Activated CD4-positive, CD25-positive, alpha-beta regulatory T cell treated with anti-CD3 and anti-CD28 coated beads, Interleukin-2, amount 50 U/mL, for 16 hours (primary cell): Measurements from ENCODE around the gene PROCA1.
A peak's percentile ranks its signal among the peaks of the same experiment; 100 is the strongest.
"Not testable (repeated sequence)": the region's sequence is repeated elsewhere in the genome, so short reads cannot be mapped to it uniquely, and the experiment has no call there.

Experiments used
- DNase-seq: peaks from one replicate; pipeline ENCODE4 v3.0.0-alpha.2; 2020; ENCODE audit warnings: low read depth, low spot score

Gene PROCA1

GRCh38 chr17:28744104-28744971 is 32.6 kb upstream of the PROCA1 start:
- DNase-seq, result peak; percentile 52

GRCh38 chr17:28743243-28744103 is 31.8 kb upstream of the PROCA1 start, which contains the start of gene TRAF4:
TSS of gene TRAF4 (plus strand) at chr17:28744011. CDS start at chr17:28744113, 102 bp downstream.
- DNase-seq, result no peak

DNA sequence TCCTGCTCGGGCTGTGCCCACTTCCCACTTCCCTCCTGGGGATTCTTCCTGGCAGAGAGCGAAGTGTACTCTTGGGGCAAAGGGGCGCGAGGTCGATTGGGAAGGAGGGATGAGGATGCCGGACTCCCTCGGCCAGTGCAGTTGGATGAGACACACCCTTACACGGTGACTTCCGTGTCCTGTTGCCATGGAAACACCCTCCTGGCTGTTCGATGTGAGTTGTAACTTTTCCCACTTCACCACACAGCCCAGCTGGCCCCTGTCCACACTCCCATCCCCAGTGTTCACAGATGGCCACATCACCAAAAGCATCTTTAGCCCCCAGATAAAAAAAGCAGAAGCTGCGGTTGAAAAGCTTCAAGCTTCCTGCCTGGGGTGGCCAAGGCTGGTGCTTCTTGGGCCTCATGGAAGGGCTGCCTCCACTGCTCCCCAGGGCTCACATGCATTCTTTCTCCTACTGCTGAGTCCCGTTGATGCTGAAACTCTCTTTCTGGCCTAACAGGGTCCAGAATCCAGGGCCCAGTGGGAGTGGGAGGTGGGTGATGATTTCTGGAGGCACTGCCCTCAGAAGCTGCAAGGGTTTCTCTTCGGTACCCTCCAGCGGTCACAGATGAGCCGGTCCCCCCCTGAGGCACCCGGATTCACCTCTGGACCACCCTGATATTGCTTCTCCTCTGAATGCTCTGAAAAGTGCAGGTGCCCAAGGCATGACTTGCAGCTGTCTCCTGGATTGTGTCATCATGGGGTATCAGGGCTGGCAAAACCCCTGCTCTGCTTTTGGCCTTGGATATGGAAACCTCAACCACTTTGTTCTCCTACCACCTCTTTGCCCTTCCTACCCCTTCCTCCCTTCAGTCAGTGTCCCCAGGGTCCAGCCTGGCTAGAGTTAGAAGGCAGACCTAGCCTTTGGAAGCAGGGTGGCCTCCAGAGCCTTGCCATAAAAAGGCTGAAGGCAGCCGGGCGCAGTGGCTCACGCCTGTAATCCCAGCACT is 30.0 kb upstream of the PROCA1 start:
- no peak for DNase-seq

- DNase-seq, result no peak
Observed at GRCh38 chr17:28740406-28741357, 29.0 kb upstream of the PROCA1 start.

DNA sequence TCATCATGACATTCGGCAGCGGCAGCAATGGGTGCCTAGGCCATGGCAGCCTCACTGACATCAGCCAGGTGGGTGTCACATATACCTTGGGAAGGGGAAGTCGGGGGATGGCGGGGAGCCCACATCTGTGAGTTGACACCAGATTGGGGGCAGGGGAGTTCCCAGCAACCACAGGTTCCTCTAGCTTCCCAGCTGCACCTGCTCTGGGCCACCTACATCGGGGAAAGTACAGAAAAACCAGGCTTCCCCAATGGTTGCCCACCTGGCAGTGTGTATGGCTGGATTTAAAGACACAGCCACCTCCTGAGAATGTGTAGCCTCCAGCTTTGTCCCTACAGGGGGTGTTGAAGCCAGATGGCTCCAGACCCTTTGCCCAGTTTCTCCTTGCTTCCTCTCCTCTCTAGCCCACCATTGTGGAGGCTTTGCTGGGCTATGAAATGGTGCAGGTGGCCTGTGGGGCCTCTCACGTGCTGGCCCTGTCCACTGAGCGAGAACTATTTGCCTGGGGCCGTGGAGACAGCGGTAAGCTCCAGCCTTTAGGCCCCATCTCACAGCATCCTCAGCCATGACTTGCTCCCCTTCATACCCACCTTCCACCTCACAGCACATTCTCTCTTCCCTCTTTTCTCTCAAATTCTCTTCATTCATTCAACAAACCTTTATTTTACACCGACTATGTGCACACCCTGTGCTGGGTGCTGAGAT is 27.1 kb upstream of the PROCA1 start:
- DNase-seq, result no peak

DNA sequence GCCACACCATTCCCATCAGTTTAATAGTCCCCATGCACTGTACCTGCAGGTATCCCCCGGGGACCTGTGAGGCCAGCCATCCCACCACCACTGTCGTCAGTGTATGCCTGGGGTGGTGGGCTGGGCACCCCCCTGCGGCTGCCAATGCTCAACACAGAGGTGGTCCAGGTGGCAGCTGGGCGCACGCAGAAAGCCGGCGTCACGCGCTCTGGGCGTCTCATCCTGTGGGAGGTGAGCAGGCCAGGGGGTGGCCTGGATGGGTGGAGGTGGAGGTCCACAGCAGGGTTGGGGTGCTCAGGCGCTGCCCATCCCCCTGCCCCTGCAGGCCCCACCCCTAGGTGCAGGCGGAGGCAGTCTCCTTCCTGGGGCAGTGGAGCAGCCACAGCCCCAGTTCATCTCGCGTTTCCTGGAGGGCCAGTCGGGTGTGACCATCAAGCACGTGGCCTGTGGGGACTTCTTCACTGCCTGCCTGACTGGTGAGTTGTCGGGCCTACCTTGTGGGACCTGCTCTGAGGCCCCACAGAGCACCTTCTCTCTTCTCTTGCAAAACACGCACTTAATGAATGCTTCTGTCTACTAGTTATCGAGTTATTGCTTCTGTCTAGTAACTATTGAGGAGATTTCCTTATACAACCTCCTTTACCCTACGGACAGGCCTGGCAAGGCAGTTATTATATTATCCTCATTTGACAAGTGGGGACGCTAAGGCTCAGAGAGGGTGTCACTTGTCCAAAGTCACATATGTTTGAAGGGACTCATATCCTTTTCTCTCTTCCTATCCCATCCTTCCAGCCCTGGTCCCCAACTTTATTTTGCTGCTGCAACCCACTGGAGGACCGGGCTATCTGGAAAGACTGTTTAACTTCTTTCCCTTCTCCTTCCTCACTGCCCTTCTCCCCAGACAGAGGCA is 26.3 kb upstream of the PROCA1 start:
- no peak for DNase-seq

DNA sequence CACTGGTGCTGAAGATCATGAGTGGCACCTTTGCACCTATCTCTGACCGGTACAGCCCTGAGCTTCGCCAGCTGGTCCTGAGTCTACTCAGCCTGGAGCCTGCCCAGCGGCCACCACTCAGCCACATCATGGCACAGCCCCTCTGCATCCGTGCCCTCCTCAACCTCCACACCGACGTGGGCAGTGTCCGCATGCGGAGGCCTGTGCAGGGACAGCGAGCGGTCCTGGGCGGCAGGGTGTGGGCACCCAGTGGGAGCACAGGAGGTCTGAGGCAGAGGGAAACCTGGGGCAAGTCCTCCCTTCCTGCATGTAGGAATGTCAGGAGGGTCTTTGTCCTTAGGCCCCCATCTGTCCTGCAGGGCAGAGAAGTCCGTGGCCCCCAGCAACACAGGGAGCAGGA is 25.6 kb upstream of the PROCA1 start:
- DNase-seq, result no peak

GRCh38 chr17:28735913-28736769 is 24.5 kb upstream of the PROCA1 start:
- not testable (repeated sequence) for DNase-seq

DNA sequence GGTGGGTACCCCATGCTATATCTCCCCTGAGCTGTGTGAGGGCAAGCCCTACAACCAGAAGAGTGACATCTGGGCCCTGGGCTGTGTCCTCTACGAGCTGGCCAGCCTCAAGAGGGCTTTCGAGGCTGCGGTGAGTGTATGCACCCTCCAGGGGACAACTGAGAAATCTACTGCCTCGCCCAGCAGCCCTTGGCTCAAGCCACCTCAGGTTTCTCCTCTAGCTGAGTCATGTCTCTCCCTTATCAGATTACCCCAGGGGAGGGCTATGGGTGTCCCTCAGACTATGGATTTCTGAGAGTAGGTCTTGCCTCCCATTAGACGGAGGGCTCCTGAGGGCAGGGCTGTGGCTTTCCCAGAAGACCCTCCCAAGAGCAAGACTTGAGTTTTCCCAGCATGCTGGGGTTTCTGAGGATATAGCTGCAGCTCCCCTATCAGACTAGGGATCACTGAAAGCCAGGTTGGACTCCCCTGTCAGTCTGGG is 23.6 kb upstream of the PROCA1 start:
- DNase-seq, result no peak

- DNase-seq, result no peak
Observed at GRCh38 chr17:28734712-28735241, 23.1 kb upstream of the PROCA1 start.

GRCh38 chr17:28733346-28733745 is 21.7 kb upstream of the PROCA1 start:
- no peak for DNase-seq

GRCh38 chr17:28729950-28730330 is 18.3 kb upstream of the PROCA1 start:
- DNase-seq, result no peak

DNA sequence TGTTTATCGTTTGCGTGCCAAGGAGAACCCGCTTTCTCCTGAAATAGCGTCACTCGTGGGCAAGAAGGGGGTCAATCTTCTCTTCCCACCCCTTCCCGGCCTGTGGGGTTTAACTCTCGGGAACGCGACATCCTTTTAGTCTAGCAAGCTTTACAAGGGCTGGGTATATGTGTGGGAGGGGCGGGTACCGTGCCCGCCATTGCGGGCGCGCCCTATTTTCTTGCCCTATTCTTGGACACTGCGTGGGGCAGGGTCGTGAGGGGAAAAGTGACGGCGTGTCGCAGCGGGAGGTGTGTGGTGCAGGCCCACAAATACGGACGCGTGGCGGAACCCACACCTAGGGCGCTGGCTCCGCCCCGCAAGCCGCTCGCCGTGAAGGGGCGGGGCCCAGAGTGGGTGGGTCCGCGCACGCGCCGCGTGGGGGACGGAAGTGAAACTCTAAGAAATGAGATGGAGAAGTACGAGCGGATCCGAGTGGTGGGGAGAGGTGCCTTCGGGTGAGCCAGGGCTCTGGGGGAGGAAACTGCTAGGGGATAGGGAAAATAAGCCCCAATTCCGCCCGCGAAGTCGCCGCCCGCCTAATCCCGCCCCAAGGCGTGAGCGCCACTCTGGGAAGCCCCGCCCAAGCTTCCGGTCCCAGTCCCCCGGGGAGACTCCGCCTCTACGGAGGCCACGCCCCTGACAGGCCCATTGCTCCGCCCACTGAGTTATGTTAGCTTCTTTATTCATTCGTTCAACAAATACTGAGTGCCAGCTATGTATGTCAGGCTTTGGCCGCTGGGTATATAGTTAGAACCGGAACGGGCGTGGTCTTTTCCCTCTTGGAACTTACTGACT is 16.9 kb upstream of the PROCA1 start, which contains the start of gene NEK8:
Gene NEK8 (plus strand): TSS at position 425 of the 837 bp plus-strand sequence. CDS start 26 bp downstream, at position 451.
- peak; percentile 94 for DNase-seq

- DNase-seq, result peak; percentile 85
Observed at GRCh38 chr17:28726627-28727491, 15.2 kb upstream of the PROCA1 start.

GRCh38 chr17:28726226-28726626 is 14.5 kb upstream of the PROCA1 start, which contains the start of gene TLCD1:
TSS of gene TLCD1 (minus strand) at chr17:28726233. CDS start at chr17:28726097, 136 bp downstream.
- DNase-seq, result no peak
